Colonic mucosa (tissue), 4 donors: ENCODE results near the gene AXIN1. TPM values are rescaled to one million over a fixed set of nuclear protein-coding genes. Genes with fewer than 3 reads are reported as not detected.
"Not testable (repeated sequence)": the region's sequence is repeated elsewhere in the genome, so short reads cannot be mapped to it uniquely, and the experiment has no call there.

Experiments used
- DNase-seq: peaks from one replicate; pipeline ENCODE4 v3.0.0-alpha.2; 2020
- H3K27ac ChIP-seq: fragments of 200-600 bp; one replicate; pipeline ENCODE4 v1.8.0; 2021
- H3K27me3 ChIP-seq: fragments of 200-600 bp; one replicate; pipeline ENCODE4 v1.8.0; 2021
- H3K36me3 ChIP-seq: fragments of 200-600 bp; one replicate; pipeline ENCODE4 v1.8.0; 2021
- H3K4me1 ChIP-seq: fragments of 200-600 bp; one replicate; pipeline ENCODE4 v1.8.0; 2021; ENCODE audit warnings: mild to moderate bottlenecking
- H3K4me3 ChIP-seq: fragments of 200-600 bp; one replicate; pipeline ENCODE4 v1.8.0; 2021
- H3K9ac ChIP-seq, 2 donors: one replicate each; pipeline ENCODE4 v1.7.0; 2013; ENCODE audit warnings: control low read depth in 2 of 2, low read depth in 2 of 2, low read length in 2 of 2
- H3K9me3 ChIP-seq: fragments of 200-600 bp; one replicate; pipeline ENCODE4 v1.8.0; 2021
- intact Hi-C: fragments of 100-400 bp; cut with DNase I; formaldehyde crosslinking; loops from one replicate; pipeline ENCODE4 v1.14.1; 2022
- total RNA-seq, 2 donors: library from RNA; stranded (reverse); fragmentation: NEBNext Ultra II Directional in 1 of 2; extraction: Animal tissue kit (Norgen Biotek cat#: 25700) in 1 of 2; gene quantifications; one replicate each; pipeline ENCODE4 v1.2.1, GENCODE V29; 2021
- TF ChIP-seq, protein P1 (sequence below): fragments of 200-600 bp; IDR thresholded peaks from one replicate; pipeline ENCODE4 v1.8.0; 2022; ENCODE audit warnings: antibody characterized with exemption, mild to moderate bottlenecking
- donor health status: healthy.
- donor health status: DM: no; HTN: no; CAD: no.
- donor health status: DM: no; HTN: no; CAD: no.

Gene AXIN1
- total RNA-seq, 2 donors from 2014 or later = 33.4 to 34.3 TPM

- TF ChIP-seq, protein P1, sequence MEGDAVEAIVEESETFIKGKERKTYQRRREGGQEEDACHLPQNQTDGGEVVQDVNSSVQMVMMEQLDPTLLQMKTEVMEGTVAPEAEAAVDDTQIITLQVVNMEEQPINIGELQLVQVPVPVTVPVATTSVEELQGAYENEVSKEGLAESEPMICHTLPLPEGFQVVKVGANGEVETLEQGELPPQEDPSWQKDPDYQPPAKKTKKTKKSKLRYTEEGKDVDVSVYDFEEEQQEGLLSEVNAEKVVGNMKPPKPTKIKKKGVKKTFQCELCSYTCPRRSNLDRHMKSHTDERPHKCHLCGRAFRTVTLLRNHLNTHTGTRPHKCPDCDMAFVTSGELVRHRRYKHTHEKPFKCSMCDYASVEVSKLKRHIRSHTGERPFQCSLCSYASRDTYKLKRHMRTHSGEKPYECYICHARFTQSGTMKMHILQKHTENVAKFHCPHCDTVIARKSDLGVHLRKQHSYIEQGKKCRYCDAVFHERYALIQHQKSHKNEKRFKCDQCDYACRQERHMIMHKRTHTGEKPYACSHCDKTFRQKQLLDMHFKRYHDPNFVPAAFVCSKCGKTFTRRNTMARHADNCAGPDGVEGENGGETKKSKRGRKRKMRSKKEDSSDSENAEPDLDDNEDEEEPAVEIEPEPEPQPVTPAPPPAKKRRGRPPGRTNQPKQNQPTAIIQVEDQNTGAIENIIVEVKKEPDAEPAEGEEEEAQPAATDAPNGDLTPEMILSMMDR = no peak
- no peak overlapping the region for H3K27ac ChIP-seq
- H3K4me3 ChIP-seq = no peak overlapping the region
- intact Hi-C loops = no loop called here
- H3K4me1 ChIP-seq = peaks cover 8% of the 10 kb centered on the region
- peak overlapping the region in 1 of 2 donors; percentile 32 for H3K9ac ChIP-seq
- H3K27me3 ChIP-seq = no peaks in the 10 kb centered on the region
- DNase-seq = no peak
- H3K9me3 ChIP-seq = no peaks in the 10 kb centered on the region
- no peaks in the 10 kb centered on the region for H3K36me3 ChIP-seq
Measured at GRCh38 chr16:350203-350602, 2.3 kb downstream of the AXIN1 start.

DNA sequence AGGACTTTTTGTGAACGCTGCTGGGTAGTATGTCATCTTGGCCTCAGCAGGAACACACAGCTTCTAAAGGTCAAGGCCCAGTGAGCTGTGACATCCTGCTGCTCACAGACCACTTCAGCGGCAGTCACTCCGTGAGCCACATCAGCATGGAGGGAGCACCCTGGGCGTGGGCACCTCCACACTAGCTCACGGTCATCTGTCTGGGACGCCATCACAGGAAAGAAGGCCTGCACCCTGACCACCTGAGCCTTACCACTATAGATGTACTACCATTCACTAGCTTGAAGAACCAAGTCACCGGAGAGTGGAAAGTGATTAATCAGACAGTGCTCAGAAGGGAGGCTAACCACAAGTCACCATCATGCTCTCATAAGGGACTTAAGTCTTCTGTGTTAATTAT is 3.3 kb downstream of the AXIN1 start:
- DNase-seq = no peak
- Histone ChIP-seq H3K9ac (no peak overlapping the region), H3K4me1 (peaks cover 8% of the 10 kb centered on the region), H3K27me3 (no peaks in the 10 kb centered on the region), H3K9me3 (no peaks in the 10 kb centered on the region), H3K27ac (no peak overlapping the region), H3K36me3 (no peaks in the 10 kb centered on the region), H3K4me3 (no peak overlapping the region)
- intact Hi-C loops = no loop called here
- TF ChIP-seq, protein P1 = no peak

- H3K27ac ChIP-seq, H3K36me3 ChIP-seq, H3K4me3 ChIP-seq, H3K27me3 ChIP-seq, H3K9me3 ChIP-seq, H3K4me1 ChIP-seq, H3K9ac ChIP-seq, intact Hi-C loops, DNase-seq: not testable (repeated sequence)
Measured at GRCh38 chr16:348495-348894, 4.0 kb downstream of the AXIN1 start.

GRCh38 chr16:347203-347602 is 5.3 kb downstream of the AXIN1 start:
- Histone ChIP-seq H3K27ac (no peak overlapping the region), H3K36me3 (no peaks in the 10 kb centered on the region), H3K4me1 (peaks cover 8% of the 10 kb centered on the region), H3K9ac (no peak overlapping the region), H3K9me3 (no peaks in the 10 kb centered on the region), H3K27me3 (no peaks in the 10 kb centered on the region), H3K4me3 (no peak overlapping the region)
- intact Hi-C loops = no loop called here
- no peak for DNase-seq
- TF ChIP-seq, protein P1 = no peak

DNA sequence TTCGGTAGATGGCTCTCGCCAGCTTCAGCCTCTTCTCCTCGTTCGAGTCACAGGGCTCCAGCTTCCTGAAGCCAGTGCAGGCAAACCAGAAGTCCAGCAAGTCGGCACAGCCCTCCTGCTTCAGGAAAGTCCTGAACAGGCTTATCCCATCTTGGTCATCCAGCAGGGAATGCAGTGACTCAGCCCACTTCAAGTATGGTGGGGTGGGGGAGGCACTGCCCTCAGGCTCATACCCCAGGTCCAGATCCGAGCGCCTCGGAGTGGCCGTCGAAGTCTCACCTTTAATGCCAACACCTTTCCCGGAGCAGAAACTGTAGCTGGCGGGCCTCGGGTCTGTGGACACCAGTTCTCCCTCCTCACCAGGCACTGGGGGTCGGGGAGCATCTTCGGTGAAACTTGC is 5.9 kb downstream of the AXIN1 start:
- no peaks in the 10 kb centered on the region for H3K36me3 ChIP-seq
- no peak overlapping the region for H3K27ac ChIP-seq
- intact Hi-C loops = no loop called here
- TF ChIP-seq, protein P1 = no peak
- no peaks in the 10 kb centered on the region for H3K27me3 ChIP-seq
- no peak for DNase-seq
- H3K4me1 ChIP-seq = peaks cover 8% of the 10 kb centered on the region
- no peak overlapping the region for H3K9ac ChIP-seq
- no peaks in the 10 kb centered on the region for H3K9me3 ChIP-seq
- H3K4me3 ChIP-seq = no peak overlapping the region

- intact Hi-C loops = no loop called here
- Histone ChIP-seq H3K9me3 (no peaks in the 10 kb centered on the region), H3K27me3 (no peaks in the 10 kb centered on the region), H3K9ac (no peak overlapping the region), H3K36me3 (no peaks in the 10 kb centered on the region), H3K4me3 (no peak overlapping the region), H3K27ac (no peak overlapping the region), H3K4me1 (peaks cover 2% of the 10 kb centered on the region)
- DNase-seq = no peak
- TF ChIP-seq, protein P1 = no peak
Measured at GRCh38 chr16:345772-346171, 6.8 kb downstream of the AXIN1 start.
